Spleen (tissue), 7 donors: Measurements from ENCODE around the gene TBC1D16.
"Not testable (repeated sequence)": the region's sequence is repeated elsewhere in the genome, so short reads cannot be mapped to it uniquely, and the experiment has no call there.

Experiments used
- CTCF ChIP-seq, 11 experiments: fragments of 200-600 bp in 7 of 11; fragments of 450-650 bp in 4 of 11; sonication (generic) in 4 of 11; IDR thresholded peaks in 8 of 11; conservative IDR thresholded peaks in 3 of 11; 1 replicate in 7 of 11; 2 replicates in 4 of 11; pipeline versions ENCODE4 v1.4.0 to v1.8.0; 2016 to 2021; ENCODE audit warnings: antibody characterized with exemption in 11 of 11, inconsistent platforms in 4 of 11, mild to moderate bottlenecking in 1 of 11
- POLR2A ChIP-seq, 3 donors: fragments of 450-650 bp; IDR thresholded peaks; one replicate each; pipeline ENCODE4 v1.5.1; 2017; ENCODE audit warnings: antibody characterized with exemption in 3 of 3, mild to moderate bottlenecking in 1 of 3
- POLR2AphosphoS5 ChIP-seq, 3 donors: sonication (generic); formaldehyde crosslinking; IDR thresholded peaks; one replicate each; pipeline ENCODE4 v1.5.1; 2017; ENCODE audit warnings: antibody characterized with exemption in 3 of 3
- donor health status: DM: no; HTN: no; CAD: no; lungs with moderate emphysema.
- donor health status: DM: no; HTN: no; CAD: no.
- donor health status: DM: no; HTN: no; CAD: no.

GRCh38 chr17:79994228-79994569, 41.5 kb downstream of the TBC1D16 start:
- TF ChIP-seq POLR2A (IDR thresholded peaks at IDR 0.05); CTCF (IDR thresholded peaks at IDR 0.05 in 8 of 11, conservative IDR thresholded peaks at IDR 0.05 in 3 of 11); POLR2AphosphoS5 (IDR thresholded peaks at IDR 0.05): not testable (repeated sequence)
